H1 (cell line): ENCODE data around the gene ATP6V1A. TPM values are rescaled to one million over a fixed set of nuclear protein-coding genes. Genes with fewer than 3 reads are reported as not detected.

Source experiments
- GTF2F1 ChIP-seq: IDR thresholded peaks from 2 replicates; pipeline ENCODE4 v1.6.1; 2012; ENCODE audit warnings: low read depth, low read length, improper control_type of control experiment, borderline replicate concordance
- POU5F1 ChIP-seq: IDR thresholded peaks from 2 replicates; pipeline ENCODE4 v1.6.1; 2011; ENCODE audit warnings: low read depth, mild to moderate bottlenecking, low read length, moderate library complexity
- SIX5 ChIP-seq: IDR thresholded peaks from 2 replicates; pipeline ENCODE4 v1.6.1; 2011; ENCODE audit warnings: mild to moderate bottlenecking, low read depth, low read length
- SP1 ChIP-seq: IDR thresholded peaks from 2 replicates; pipeline ENCODE4 v1.6.1; 2011; ENCODE audit warnings: low read depth, low read length
- polyA plus RNA-seq, 7 experiments: library from polyadenylated mRNA; depleted of rRNA in 3 of 7; stranded (reverse) in 5 of 7; unstranded in 2 of 7; fragments of >200 nt in 5 of 7; fragments of 200-250 nt in 2 of 7; gene quantifications; 1 replicate in 5 of 7; 2 replicates in 1 of 7; 4 replicates in 1 of 7; pipeline versions ENCODE4 v1.2.1 to v1.2.3, GENCODE V29; 2011 to 2013; ENCODE audit warnings: missing spikeins in 2 of 7, mixed read lengths in 2 of 7
- total RNA-seq: library from RNA; stranded (reverse); fragmentation: NEBNext Ultra II Directional; extraction: Animal tissue kit (Norgen Biotek cat#: 25700); gene quantifications from 2 replicates; pipeline ENCODE4 v1.2.1, GENCODE V29; 2021
- TF ChIP-seq, protein P1 (sequence below): IDR thresholded peaks from 2 replicates; pipeline ENCODE4 v1.6.1; 2012; ENCODE audit warnings: inconsistent platforms

Gene ATP6V1A
- total and polyA plus RNA-seq, 2 of the 8 experiments (the other 6 are each of a cell fraction or from before 2014, with no cell fraction given) = 15.4 to 90.9 TPM

- no peak for TF ChIP-seq GTF2F1
- no peak for TF ChIP-seq SIX5
- TF ChIP-seq SP1 = no peak
- TF ChIP-seq POU5F1 = no peak
- TF ChIP-seq, protein P1, sequence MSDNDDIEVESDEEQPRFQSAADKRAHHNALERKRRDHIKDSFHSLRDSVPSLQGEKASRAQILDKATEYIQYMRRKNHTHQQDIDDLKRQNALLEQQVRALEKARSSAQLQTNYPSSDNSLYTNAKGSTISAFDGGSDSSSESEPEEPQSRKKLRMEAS = no peak
Observed at GRCh38 chr3:113832477-113833164, 85.8 kb downstream of the ATP6V1A start (continued).
